IMR-90 (cell line): ENCODE results near the gene GPR62. TPM values are rescaled to one million over a fixed set of nuclear protein-coding genes. Genes with fewer than 3 reads are reported as not detected.

Source experiments
- ATAC-seq: fragments of 200-7000 bp; cut with Tn5 transposase; 2 replicates; pipeline ENCODE4 v1.9.1; 2020; ENCODE audit warnings: low read depth, mild to moderate bottlenecking, moderate library complexity
- BruUV-seq: library from RNA; stranded (reverse); fragments of 400-500 nt; replicated peaks from 2 replicates; lab custom pipeline; 2021; lab: Mats Ljungman, UMichigan
- CTCF ChIA-PET: fragments of 300-600 bp; formaldehyde crosslinking; extraction: SDS; loops from one replicate; lab custom pipeline; 2021; ENCODE audit warnings: antibody characterized with exemption; lab: Yijun Ruan, JAX
- POLR2A ChIA-PET: fragments of 300-600 bp; sonication (Branson Sonifier 250); formaldehyde crosslinking; loops from one replicate; lab custom pipeline; 2022; ENCODE audit warnings: antibody characterized with exemption; ENCODE audit not compliant: unreplicated experiment; lab: Charles Lee
- DNase-seq: peaks from one replicate; pipeline ENCODE4 v3.0.0; 2013
- H2AFZ ChIP-seq: replicated peaks from 2 replicates; pipeline ENCODE3; 2013; ENCODE audit warnings: low read length, mild to moderate bottlenecking; ENCODE audit not compliant: poor library complexity
- H2AK5ac ChIP-seq: 2 replicates; pipeline ENCODE4 v1.6.1; 2013; ENCODE audit warnings: low read depth, low read length, inconsistent platforms
- H2AK9ac ChIP-seq: replicated peaks from 2 replicates; pipeline ENCODE3; 2013; ENCODE audit warnings: mild to moderate bottlenecking, low read depth, low read length, moderate library complexity; ENCODE audit not compliant: poor library complexity
- H2BK120ac ChIP-seq: 2 replicates; pipeline ENCODE4 v1.6.1; 2013; ENCODE audit warnings: low read depth, low read length, inconsistent platforms
- H2BK15ac ChIP-seq: 3 replicates; pipeline ENCODE4 v1.6.1; 2013; ENCODE audit warnings: low read depth, low read length, inconsistent platforms
- H2BK20ac ChIP-seq: 2 replicates; pipeline ENCODE4 v1.6.1; 2013; ENCODE audit warnings: low read depth, mild to moderate bottlenecking, inconsistent platforms, low read length, moderate library complexity
- H2BK5ac ChIP-seq: 2 replicates; pipeline ENCODE4 v1.6.1; 2013; ENCODE audit warnings: mild to moderate bottlenecking, low read depth, low read length, inconsistent platforms; ENCODE audit not compliant: poor library complexity, severe bottlenecking
- H3K14ac ChIP-seq: replicated peaks from 2 replicates; pipeline ENCODE4 v1.6.1; 2013; ENCODE audit warnings: low read depth, low read length, inconsistent platforms
- H3K18ac ChIP-seq: 2 replicates; pipeline ENCODE4 v1.6.1; 2013; ENCODE audit warnings: low read depth, low read length, control low read depth
- H3K23ac ChIP-seq: 2 replicates; pipeline ENCODE4 v1.6.1; 2013; ENCODE audit warnings: low read depth, low read length, inconsistent platforms
- H3K27ac ChIP-seq: 2 replicates; pipeline ENCODE4 v1.5.1; 2013; ENCODE audit warnings: mild to moderate bottlenecking, control low read depth, low read length; ENCODE audit not compliant: insufficient read depth
- H3K27me3 ChIP-seq: 2 replicates; pipeline ENCODE4 v1.6.1; 2013; ENCODE audit warnings: low read length; ENCODE audit not compliant: control insufficient read depth, insufficient read depth
- H3K36me3 ChIP-seq: 2 replicates; pipeline ENCODE4 v1.6.1; 2013; ENCODE audit warnings: low read length, mixed read lengths; ENCODE audit not compliant: control insufficient read depth, insufficient read depth
- H3K4ac ChIP-seq: 2 replicates; pipeline ENCODE4 v1.6.1; 2013; ENCODE audit warnings: low read depth, low read length, inconsistent platforms
- H3K4me1 ChIP-seq: 2 replicates; pipeline ENCODE4 v1.6.1; 2013; ENCODE audit warnings: low read length, mixed read lengths; ENCODE audit not compliant: control insufficient read depth, insufficient read depth
- H3K4me2 ChIP-seq: 2 replicates; pipeline ENCODE4 v1.6.1; 2013; ENCODE audit warnings: low read depth, mild to moderate bottlenecking, control low read depth, low read length, moderate library complexity
- H3K4me3 ChIP-seq: 2 replicates; pipeline ENCODE4 v1.5.1; 2013; ENCODE audit warnings: low read depth, mild to moderate bottlenecking, control low read depth, low read length, moderate library complexity; ENCODE audit not compliant: insufficient read depth
- H3K56ac ChIP-seq: 2 replicates; pipeline ENCODE4 v1.6.1; 2013; ENCODE audit warnings: low read length, inconsistent platforms; ENCODE audit not compliant: insufficient read depth; ENCODE audit errors: extremely low read depth
- H3K79me1 ChIP-seq, 2 experiments: 2 replicates each; pipeline ENCODE4 v1.6.1; 2013; ENCODE audit warnings: low read length in 2 of 2, inconsistent platforms in 1 of 2, low read depth in 1 of 2
- H3K9ac ChIP-seq: 2 replicates; pipeline ENCODE4 v1.6.1; 2013; ENCODE audit warnings: low read depth, low read length, control low read depth
- H3K9me1 ChIP-seq: 2 replicates; pipeline ENCODE4 v1.6.1; 2013; ENCODE audit warnings: low read length, inconsistent platforms; ENCODE audit not compliant: insufficient read depth
- H3K9me3 ChIP-seq: 2 replicates; pipeline ENCODE4 v1.6.1; 2013; ENCODE audit warnings: low read length; ENCODE audit not compliant: control insufficient read depth, insufficient read depth
- H4K20me1 ChIP-seq: 2 replicates; pipeline ENCODE4 v1.6.1; 2013; ENCODE audit warnings: low read length, inconsistent platforms; ENCODE audit not compliant: insufficient read depth
- H4K5ac ChIP-seq: 2 replicates; pipeline ENCODE4 v1.6.1; 2013; ENCODE audit warnings: mild to moderate bottlenecking, low read depth, low read length, control low read depth
- H4K8ac ChIP-seq, 2 experiments: 2 replicates each; pipeline ENCODE4 v1.6.1; 2013; ENCODE audit warnings: low read depth in 2 of 2, low read length in 2 of 2, control low read depth in 1 of 2, inconsistent platforms in 1 of 2
- H4K91ac ChIP-seq: 2 replicates; pipeline ENCODE4 v1.6.1; 2013; ENCODE audit warnings: low read depth, low read length, inconsistent platforms; ENCODE audit not compliant: insufficient read depth
- NFE2L2 ChIP-seq: fragments of 150-350 bp; IDR thresholded peaks from 2 replicates; pipeline ENCODE4 v1.6.1; 2016; ENCODE audit warnings: low read depth, mild to moderate bottlenecking, low read length
- RCOR1 ChIP-seq: IDR thresholded peaks from 2 replicates; pipeline ENCODE4 v1.6.1; 2012; ENCODE audit warnings: mild to moderate bottlenecking, low read length, improper control_type of control experiment; ENCODE audit not compliant: insufficient replicate concordance
- USF2 ChIP-seq: fragments of 150-350 bp; IDR thresholded peaks from 2 replicates; pipeline ENCODE4 v1.6.1; 2017; ENCODE audit warnings: mild to moderate bottlenecking, antibody characterized with exemption, low read length, low read depth
- WGBS, 2 experiments: methylation state at CpG; one replicate each; pipeline versions ENCODE4 v1.1.5 to v1.1.7; 2013; ENCODE audit warnings: missing lambda C conversion rate in 2 of 2; ENCODE audit not compliant: insufficient read length in 1 of 2; ENCODE audit errors: extremely low coverage in 2 of 2; 5-methylcytosine and 5-hydroxymethylcytosine counted together
- dilution Hi-C: fragments of 300-500 bp; cut with HindIII; formaldehyde crosslinking; loops from one replicate; pipeline ENCODE4 v1.14.3; 2018; ENCODE audit warnings: low sequenced_read_pairs; ENCODE audit not compliant: unreplicated experiment
- in situ Hi-C: fragments of 300-500 bp; cut with MboI; formaldehyde crosslinking; loops from 3 replicates; pipeline ENCODE4 v1.14.3; 2019; ENCODE audit warnings: low sequenced_read_pairs, inconsistent platforms, mixed read lengths
- intact Hi-C: fragments of 100-400 bp; cut with micrococcal nuclease; formaldehyde crosslinking; loops from 2 replicates; pipeline ENCODE4 v1.10.0; 2022
- polyA plus RNA-seq, 3 experiments: library from polyadenylated mRNA; depleted of rRNA; stranded (reverse); fragments of >200 nt; gene quantifications; 2 replicates each; pipeline ENCODE4 v1.2.3, GENCODE V29; 2012; ENCODE audit warnings: low replicate concordance in 1 of 3
- total RNA-seq: library from RNA; depleted of rRNA; stranded (reverse); fragments of >200 nt; gene quantifications from 2 replicates; pipeline ENCODE4 v1.2.3, GENCODE V29; 2012

The GPR62 gene
- total and polyA plus RNA-seq, 2 of the 4 experiments (the other 2 are of a cell fraction): under 0.01 TPM; not detected in 1

GRCh38 chr3:51957520-51958205, 2.5 kb downstream of the GPR62 start:
- H4K8ac ChIP-seq: no peak overlapping the region
- dilution Hi-C loops (no loop called here), in situ Hi-C loops (loop anchor here (25.0 kb wide), 1 partner anchor 1620 kb away; the partner anchor contains the start of genes RASSF1, TUSC2 and ZMYND10), intact Hi-C loops (no loop called here)
- H3K9ac ChIP-seq: no peak overlapping the region
- no peak overlapping the region for H4K5ac ChIP-seq
- 90% methylated on average over 2 of the region's 15 CpGs; no CpG with 5 or more reads in 1 of the 2 experiments for WGBS, 2 experiments
- no peak overlapping the region for H2BK15ac ChIP-seq
- H3K14ac ChIP-seq: no peak overlapping the region
- H2AFZ ChIP-seq: peak overlapping the region; percentile 6
- H3K36me3 ChIP-seq: peaks cover 32% of the 10 kb centered on the region
- H3K23ac ChIP-seq: no peak overlapping the region
- H2AK5ac ChIP-seq: no peak overlapping the region
- DNase-seq: no peak
- no peak overlapping the region for H2BK120ac ChIP-seq
- no peak overlapping the region for H3K4me2 ChIP-seq
- ChIA-PET POLR2A (interaction anchor here (1.0 kb wide), 1 partner anchor 26 kb away, joined by 3 read pairs; the partner anchor contains the start of gene ACY1), CTCF (interaction anchor here (0.9 kb wide), 1 partner anchor 17 kb away, joined by 4 read pairs; the partner anchor contains the start of gene ABHD14A)
- H4K20me1 ChIP-seq: peaks cover 9% of the 10 kb centered on the region; the same call in 1 of the 2 replicates
- no peak overlapping the region for H3K18ac ChIP-seq
- H3K9me1 ChIP-seq: peaks cover 6% of the 10 kb centered on the region
- H3K79me1 ChIP-seq: peaks cover 0 to 13% of the 10 kb centered on the region in 2 experiments; a peak in 3 of 4 replicates
- H2BK20ac ChIP-seq: no peak overlapping the region
- no peak overlapping the region for H4K91ac ChIP-seq
- no peak overlapping the region for H2BK5ac ChIP-seq
- H3K4ac ChIP-seq: no peak overlapping the region
- H3K27me3 ChIP-seq: no peaks in the 10 kb centered on the region
- no peak for ATAC-seq
- H3K4me1 ChIP-seq: peaks cover 9% of the 10 kb centered on the region
- H3K4me3 ChIP-seq: no peak overlapping the region
- H3K56ac ChIP-seq: no peak overlapping the region
- no peaks in the 10 kb centered on the region for H3K9me3 ChIP-seq
- no peak overlapping the region for H3K27ac ChIP-seq
- TF ChIP-seq USF2 (no peak), NFE2L2 (no peak), RCOR1 (no peak)
- TSS peak; percentile 69 for BruUV-seq
- peak overlapping the region; percentile 48 for H2AK9ac ChIP-seq
